Measurements from ENCODE around the gene KIRREL3.

Gene KIRREL3

DNA sequence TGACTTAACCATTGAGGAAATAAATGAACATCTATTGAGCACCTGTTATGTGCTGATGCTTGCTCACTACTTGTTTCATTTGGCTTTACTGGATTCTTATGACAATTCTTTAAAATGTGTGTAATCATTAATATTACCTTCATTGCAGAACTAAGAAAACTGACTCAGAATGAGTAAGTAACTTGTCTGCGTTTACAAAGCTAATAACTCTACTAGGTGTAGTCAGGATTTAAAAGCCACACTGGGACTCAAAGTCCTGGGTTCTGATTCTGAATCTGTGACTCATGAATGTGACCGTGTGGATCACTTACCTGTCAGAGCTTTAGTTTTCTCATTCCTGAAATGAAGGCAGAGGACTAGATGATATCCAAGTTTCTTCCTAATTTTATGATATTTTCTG is 23.4 kb upstream of the KIRREL3 start:
- Histone ChIP-seq H3K36me3 (ENCODE audit: insufficient read depth) (no peaks in the 10 kb centered on the region), H3K4me1 (ENCODE audit: low read depth, poor library complexity, severe bottlenecking) (no peaks in the 10 kb centered on the region), H2AFZ (ENCODE audit: low read depth) (no peak overlapping the region), H3K27ac (no peak overlapping the region), H3K27me3 (ENCODE audit: insufficient read depth, low read depth) (no peaks in the 10 kb centered on the region), H3K9ac (no peak overlapping the region), H3K4me2 (no peak overlapping the region), H4K20me1 (ENCODE audit: insufficient read depth) (no peaks in the 10 kb centered on the region), H3K4me3 (IDR thresholded peaks at IDR 0.05; ENCODE audit: insufficient read depth, low read depth, low read length) (no peak overlapping the region), H3K79me2 (ENCODE audit: insufficient read depth, low read depth) (no peaks in the 10 kb centered on the region)
- TF ChIP-seq, protein P1, sequence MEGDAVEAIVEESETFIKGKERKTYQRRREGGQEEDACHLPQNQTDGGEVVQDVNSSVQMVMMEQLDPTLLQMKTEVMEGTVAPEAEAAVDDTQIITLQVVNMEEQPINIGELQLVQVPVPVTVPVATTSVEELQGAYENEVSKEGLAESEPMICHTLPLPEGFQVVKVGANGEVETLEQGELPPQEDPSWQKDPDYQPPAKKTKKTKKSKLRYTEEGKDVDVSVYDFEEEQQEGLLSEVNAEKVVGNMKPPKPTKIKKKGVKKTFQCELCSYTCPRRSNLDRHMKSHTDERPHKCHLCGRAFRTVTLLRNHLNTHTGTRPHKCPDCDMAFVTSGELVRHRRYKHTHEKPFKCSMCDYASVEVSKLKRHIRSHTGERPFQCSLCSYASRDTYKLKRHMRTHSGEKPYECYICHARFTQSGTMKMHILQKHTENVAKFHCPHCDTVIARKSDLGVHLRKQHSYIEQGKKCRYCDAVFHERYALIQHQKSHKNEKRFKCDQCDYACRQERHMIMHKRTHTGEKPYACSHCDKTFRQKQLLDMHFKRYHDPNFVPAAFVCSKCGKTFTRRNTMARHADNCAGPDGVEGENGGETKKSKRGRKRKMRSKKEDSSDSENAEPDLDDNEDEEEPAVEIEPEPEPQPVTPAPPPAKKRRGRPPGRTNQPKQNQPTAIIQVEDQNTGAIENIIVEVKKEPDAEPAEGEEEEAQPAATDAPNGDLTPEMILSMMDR (conservative IDR thresholded peaks at IDR 0.05; ENCODE audit: low read depth, low read length), result no peak

GRCh38 chr11:127018683-127019279 is 18.2 kb upstream of the KIRREL3 start:
- Histone ChIP-seq H3K9ac (no peak overlapping the region), H3K79me2 (ENCODE audit: insufficient read depth, low read depth) (no peaks in the 10 kb centered on the region), H3K36me3 (ENCODE audit: insufficient read depth) (no peaks in the 10 kb centered on the region), H3K4me3 (IDR thresholded peaks at IDR 0.05; ENCODE audit: insufficient read depth, low read depth, low read length) (no peak overlapping the region), H3K4me1 (ENCODE audit: low read depth, poor library complexity, severe bottlenecking) (no peaks in the 10 kb centered on the region), H3K4me2 (no peak overlapping the region), H3K27me3 (ENCODE audit: insufficient read depth, low read depth) (no peaks in the 10 kb centered on the region), H4K20me1 (ENCODE audit: insufficient read depth) (no peaks in the 10 kb centered on the region), H3K27ac (no peak overlapping the region), H2AFZ (ENCODE audit: low read depth) (no peak overlapping the region)
- TF ChIP-seq, protein P1 (conservative IDR thresholded peaks at IDR 0.05; ENCODE audit: low read depth, low read length), result no peak

DNA sequence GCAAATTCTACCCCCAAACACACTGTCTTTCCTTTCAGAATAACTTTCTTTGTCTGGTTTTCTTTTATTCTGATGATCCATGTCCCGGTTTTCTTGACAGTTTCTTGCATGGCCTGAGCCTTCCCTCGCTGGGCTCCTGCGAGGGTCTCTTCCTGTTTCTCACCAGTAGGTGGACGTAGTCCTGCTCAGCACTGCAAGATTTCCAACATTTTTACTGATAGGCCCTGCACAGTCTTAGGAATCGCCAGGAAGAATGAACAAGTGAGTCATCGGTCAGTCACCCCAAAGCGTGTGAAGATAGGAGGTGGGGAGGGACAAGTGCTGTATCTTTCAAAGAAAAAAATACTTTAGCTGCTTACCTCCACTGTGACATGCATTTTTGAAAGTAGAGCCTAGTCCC is 16.9 kb upstream of the KIRREL3 start:
- no peak overlapping the region for H2AFZ ChIP-seq (ENCODE audit: low read depth)
- H3K4me1 ChIP-seq (ENCODE audit: low read depth, poor library complexity, severe bottlenecking), result no peaks in the 10 kb centered on the region
- H3K27ac ChIP-seq, result no peak overlapping the region
- no peaks in the 10 kb centered on the region for H3K36me3 ChIP-seq (ENCODE audit: insufficient read depth)
- H3K9ac ChIP-seq, result no peak overlapping the region
- H3K27me3 ChIP-seq (ENCODE audit: insufficient read depth, low read depth), result no peaks in the 10 kb centered on the region
- TF ChIP-seq, protein P1 (conservative IDR thresholded peaks at IDR 0.05; ENCODE audit: low read depth, low read length), result no peak
- no peaks in the 10 kb centered on the region for H4K20me1 ChIP-seq (ENCODE audit: insufficient read depth)
- no peaks in the 10 kb centered on the region for H3K79me2 ChIP-seq (ENCODE audit: insufficient read depth, low read depth)
- H3K4me2 ChIP-seq, result no peak overlapping the region
- H3K4me3 ChIP-seq (IDR thresholded peaks at IDR 0.05; ENCODE audit: insufficient read depth, low read depth, low read length), result no peak overlapping the region

- no peak overlapping the region for H2AFZ ChIP-seq (ENCODE audit: low read depth)
- H3K4me2 ChIP-seq, result no peak overlapping the region
- no peaks in the 10 kb centered on the region for H3K27me3 ChIP-seq (ENCODE audit: insufficient read depth, low read depth)
- H3K9ac ChIP-seq, result no peak overlapping the region
- H3K4me3 ChIP-seq (IDR thresholded peaks at IDR 0.05; ENCODE audit: insufficient read depth, low read depth, low read length), result no peak overlapping the region
- TF ChIP-seq, protein P1 (conservative IDR thresholded peaks at IDR 0.05; ENCODE audit: low read depth, low read length), result no peak
- H3K27ac ChIP-seq, result no peak overlapping the region
- no peaks in the 10 kb centered on the region for H3K79me2 ChIP-seq (ENCODE audit: insufficient read depth, low read depth)
- H3K4me1 ChIP-seq (ENCODE audit: low read depth, poor library complexity, severe bottlenecking), result no peaks in the 10 kb centered on the region
- H4K20me1 ChIP-seq (ENCODE audit: insufficient read depth), result no peaks in the 10 kb centered on the region
- H3K36me3 ChIP-seq (ENCODE audit: insufficient read depth), result no peaks in the 10 kb centered on the region
Measured at GRCh38 chr11:127013550-127013949, 13.0 kb upstream of the KIRREL3 start.
